NB4 (cell line): ENCODE results near the gene SCYGR1.

Experiments used
- CTCF ChIP-seq: IDR thresholded peaks from one replicate; pipeline ENCODE4 v1.5.1; 2012; ENCODE audit warnings: low read depth, low read length
- MAX ChIP-seq: IDR thresholded peaks from 2 replicates; pipeline ENCODE4 v1.6.1; 2011; ENCODE audit warnings: low read depth, low read length
- MYC ChIP-seq: IDR thresholded peaks from 2 replicates; pipeline ENCODE4 v1.6.1; 2011; ENCODE audit warnings: low read depth, low read length
- POLR2A ChIP-seq: IDR thresholded peaks from 2 replicates; pipeline ENCODE4 v1.6.1; 2011; ENCODE audit warnings: mild to moderate bottlenecking; ENCODE audit not compliant: insufficient read length; ENCODE audit errors: extremely low read depth

GRCh38 chr2:227360351-227360750 lies 27.4 kb downstream of the SCYGR1 start:
- TF ChIP-seq POLR2A (no peak), CTCF (no peak), MYC (no peak), MAX (no peak)
